Ramos (cell line): Measurements from ENCODE around the gene DLGAP1.

Experiments used
- in situ Hi-C: fragments of 300-500 bp; cut with MboI; formaldehyde crosslinking; loops from one replicate; pipeline ENCODE4 v1.14.3; 2022; ENCODE audit warnings: low sequenced_read_pairs; ENCODE audit not compliant: unreplicated experiment

The DLGAP1 gene

DNA sequence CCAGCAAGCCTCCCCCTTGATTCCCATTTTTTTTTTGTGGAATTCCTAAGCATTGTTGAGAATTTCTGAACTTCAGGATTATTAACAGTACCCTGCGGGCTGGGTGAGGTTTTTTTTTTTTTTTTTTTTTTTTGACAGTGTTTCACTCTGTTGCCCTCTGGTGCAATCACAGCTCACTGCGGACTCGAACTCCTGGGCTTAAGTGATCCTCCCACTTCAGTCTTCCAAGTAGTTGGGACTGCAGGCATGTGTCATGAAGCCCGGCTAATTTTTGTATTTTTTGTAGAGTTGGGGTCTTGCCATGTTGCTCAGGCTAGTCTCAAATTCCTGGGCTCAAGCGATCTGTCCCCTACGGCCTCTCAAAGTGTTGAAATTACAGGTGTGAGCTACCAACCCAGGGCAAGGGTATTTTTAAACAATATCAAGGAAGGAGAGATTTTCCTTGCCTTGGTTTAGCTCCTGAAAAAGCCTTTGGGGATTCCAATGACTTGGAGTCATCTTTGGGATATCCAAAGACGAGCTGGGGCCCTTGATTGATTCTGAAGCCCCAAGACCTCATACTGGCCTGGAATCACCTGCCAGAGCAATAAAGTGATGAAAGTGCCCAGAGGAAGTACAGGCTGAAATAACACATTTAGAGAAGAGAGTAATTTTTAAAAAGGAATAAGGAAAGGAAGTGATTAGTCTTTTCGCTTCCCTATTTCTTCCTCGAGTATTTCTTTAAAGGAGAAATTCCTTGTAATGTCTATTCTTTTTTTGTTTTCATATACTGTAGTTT lies 764.9 kb downstream of the DLGAP1 start:
- in situ Hi-C loops = no loop called here

DNA sequence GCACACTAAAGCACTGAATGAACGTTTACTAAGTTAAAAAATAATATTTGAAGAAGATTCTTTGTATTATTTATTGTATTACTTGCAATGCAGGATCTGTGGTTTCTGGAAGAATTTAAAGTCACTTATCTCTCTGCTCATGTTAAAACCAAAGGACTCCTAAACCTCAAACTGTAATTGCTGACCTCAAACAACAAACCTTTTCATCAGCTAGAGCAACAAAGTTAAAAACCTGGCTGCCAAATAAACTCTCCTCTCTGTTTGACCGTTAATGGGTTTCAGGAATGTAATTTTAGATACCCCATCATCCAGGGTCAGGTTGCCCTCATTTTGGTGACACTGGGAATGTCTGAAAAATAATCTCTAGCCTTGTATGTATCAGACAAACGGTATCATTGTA lies 766.0 kb downstream of the DLGAP1 start:
- in situ Hi-C loops = no loop called here

DNA sequence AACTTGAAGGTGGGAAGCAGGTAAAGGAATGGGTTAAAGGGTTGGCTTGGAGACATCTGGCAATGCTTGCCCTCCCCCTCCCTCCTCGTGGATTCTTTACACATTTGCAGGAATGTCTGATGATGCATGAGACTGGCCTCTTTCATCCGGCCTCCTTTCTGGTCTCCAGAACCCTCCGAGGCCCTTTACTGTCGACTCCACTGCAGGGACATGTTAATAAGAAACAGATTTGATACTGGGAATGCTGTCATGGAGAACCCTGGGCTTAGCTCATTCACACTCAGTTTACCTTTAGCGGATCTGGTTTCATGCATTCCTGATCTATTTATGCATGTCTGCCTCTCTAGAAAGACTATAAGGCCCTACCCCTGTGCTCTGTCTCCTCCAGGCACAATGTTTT lies 766.4 kb downstream of the DLGAP1 start:
- in situ Hi-C loops = no loop called here

DNA sequence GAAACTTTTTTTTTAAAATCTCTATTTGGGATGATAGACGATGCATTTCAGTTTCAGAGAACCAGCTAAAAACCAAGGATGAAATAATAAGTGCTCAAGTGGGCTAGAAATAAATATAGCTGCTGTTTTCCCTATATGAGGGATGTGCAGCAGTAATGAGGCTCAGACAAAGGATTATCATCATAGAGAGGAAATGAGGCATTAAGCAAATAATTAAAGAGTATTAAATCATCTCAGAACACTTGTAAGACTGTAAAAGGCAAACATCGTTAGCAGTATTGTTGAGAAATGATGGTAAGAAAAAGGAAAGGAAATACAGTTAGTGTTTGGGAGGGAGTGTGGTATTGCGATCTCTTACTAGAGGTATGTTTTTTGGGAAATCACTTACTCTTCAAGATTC lies 771.6 kb downstream of the DLGAP1 start:
- in situ Hi-C loops = no loop called here

DNA sequence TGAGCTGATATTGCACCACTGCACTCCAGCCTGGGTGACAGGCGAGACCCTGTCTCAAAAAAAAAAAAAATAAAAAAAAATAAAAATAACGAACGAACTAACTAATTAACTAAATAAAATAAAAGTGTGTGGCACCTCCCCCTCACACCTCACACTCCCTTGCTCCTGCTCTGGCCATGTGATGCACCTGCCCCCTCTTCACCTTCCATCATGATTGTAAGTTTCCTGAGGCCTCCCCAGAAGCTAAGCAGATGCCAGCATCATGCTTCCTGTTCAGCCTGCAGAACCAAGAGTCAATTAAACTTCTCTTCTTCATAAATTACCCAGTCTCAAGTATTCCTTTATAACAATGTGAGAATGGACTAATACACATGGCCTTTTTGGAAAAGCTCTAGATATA lies 773.0 kb downstream of the DLGAP1 start:
- in situ Hi-C loops = no loop called here

DNA sequence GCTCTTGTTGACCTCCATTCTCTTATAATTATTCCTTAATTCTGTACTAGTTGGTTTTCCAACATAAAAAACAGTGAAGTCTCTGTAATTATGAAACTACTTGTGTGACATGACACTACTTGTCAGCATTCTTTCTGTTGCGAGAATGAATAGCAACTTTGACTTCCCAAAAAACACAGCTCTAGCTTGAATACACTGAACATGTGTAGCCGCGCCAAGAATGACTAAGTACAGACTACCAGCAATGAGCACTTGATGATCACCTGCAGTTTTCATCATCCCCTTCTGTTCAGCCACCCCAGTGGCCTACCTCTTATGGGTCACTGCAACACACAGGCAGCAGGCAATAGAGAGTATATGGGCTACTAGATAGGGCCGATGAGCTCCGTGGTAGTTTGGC lies 775.9 kb downstream of the DLGAP1 start:
- in situ Hi-C loops = no loop called here

DNA sequence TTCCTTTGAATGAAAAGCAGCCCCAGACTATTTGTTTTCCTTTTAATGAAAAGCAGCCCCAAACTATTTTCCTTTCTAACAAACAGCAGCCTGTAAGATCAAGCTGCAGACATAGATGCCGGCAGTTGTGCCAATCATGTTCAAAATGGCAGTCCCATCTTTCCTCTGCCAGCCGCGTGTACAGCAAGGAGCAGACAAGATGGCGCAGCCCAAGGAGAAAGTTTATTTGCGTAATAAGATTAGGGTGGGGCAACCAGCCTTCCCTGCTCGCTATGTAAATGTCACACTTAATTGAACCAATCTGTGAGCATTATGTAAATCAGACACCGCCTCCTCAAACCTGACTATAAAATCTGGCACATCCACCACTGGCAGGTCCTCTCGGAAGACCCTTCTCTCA lies 779.1 kb downstream of the DLGAP1 start:
- in situ Hi-C loops = no loop called here

DNA sequence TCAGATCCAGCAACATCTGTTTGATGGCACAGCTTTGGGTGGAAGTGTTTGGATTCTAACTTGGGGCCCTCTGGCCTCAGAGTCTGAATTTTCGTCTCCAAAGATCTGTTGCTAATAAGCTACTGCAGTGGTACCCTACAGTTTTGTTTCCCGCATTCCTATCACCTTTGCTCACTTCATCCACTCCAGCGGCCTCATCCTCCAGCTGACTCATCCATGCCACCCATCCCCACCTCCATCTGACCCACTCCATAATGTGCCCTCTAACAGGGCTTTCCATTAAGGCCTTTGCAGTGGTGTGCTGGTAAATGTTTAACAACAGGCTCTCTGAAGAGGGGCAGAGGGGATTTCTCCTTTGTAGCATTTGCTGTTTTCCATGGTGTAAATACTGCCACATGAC lies 779.7 kb downstream of the DLGAP1 start:
- in situ Hi-C loops = no loop called here

DNA sequence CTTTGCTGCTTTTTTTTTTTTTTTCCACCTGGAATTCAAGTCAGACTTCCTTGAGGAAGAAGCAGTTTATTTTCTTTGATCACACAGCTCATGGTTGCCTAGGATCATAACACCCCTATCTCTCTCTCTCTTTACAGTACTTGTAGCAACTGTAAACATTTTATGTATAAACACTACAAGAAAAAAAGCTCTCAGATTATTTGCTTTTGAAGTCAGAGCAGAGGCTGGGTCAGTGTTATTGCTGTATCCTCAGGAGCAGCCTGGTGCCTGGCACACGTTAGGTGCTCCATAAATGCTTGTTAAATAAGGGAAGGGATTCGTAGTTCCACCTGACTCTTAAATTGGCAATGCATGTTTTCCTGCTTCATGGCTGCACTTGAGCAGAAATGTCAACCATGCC lies 783.9 kb downstream of the DLGAP1 start:
- in situ Hi-C loops = no loop called here

DNA sequence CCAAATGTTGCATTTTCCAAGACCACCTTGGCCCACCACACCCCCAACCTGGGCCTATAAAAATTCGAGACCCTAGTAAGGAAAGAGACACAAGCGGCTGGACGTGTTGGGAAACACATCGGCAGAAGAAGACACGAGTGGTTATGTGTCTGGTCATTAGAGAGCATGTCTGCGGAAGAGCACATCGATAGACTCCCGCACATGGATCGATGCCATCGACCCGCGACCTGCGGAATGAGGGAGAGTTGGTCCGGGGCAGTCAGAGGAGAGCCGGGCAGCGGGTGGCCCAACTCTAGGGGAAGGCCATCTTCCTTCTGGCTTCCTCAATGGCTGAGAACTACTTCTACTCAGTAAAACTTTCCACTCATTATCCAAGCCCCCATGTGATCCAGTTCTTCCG lies 785.7 kb downstream of the DLGAP1 start:
- in situ Hi-C loops = loop anchor here (5.0 to 10.0 kb wide), 2 partner anchors 215 to 387 kb away; partner anchors contain the start of gene TGIF1

DNA sequence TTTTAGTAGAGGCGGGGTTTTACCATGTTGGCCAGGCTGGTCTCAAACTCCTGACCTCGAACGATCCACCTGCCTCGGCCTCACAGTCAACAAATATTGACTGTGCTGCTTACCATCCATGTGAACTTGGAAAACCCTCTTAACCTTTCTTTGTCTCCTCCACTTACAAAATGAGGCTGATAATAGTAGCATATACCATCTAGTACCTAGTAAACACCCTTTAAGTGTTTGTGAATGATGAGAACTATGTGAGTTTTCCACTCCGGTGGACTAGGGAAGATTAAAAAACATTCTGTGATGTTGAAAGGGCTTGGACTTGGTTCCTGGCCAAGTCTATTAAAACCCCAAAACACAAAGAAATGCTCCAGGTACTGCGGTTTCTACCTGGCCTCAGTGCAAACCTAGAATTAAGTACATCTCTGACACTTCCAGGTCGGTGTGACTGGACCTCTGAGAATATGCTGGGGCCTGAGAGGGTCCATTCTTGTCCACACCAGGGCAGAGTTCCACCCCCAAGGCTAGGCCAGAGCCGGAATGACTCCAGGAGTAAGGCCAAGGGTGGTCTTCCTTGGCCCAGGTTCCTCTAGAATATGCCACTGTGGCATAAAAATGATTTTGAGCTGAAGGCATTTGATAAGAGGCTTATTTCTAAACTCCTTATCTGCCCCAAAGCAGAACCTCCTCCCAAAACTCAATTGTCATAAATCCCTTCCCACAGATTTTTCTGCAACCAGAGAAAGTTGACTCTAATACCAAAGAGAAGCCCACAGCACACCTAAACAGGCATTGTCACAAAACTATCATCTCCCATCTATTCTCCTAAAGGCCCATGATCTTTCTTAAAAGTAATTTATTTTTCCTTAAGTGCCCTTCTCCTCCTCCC lies 787.6 kb downstream of the DLGAP1 start:
- in situ Hi-C loops = loop anchor here (5.0 to 10.0 kb wide), 2 partner anchors 213 to 385 kb away; partner anchors contain the start of gene TGIF1

DNA sequence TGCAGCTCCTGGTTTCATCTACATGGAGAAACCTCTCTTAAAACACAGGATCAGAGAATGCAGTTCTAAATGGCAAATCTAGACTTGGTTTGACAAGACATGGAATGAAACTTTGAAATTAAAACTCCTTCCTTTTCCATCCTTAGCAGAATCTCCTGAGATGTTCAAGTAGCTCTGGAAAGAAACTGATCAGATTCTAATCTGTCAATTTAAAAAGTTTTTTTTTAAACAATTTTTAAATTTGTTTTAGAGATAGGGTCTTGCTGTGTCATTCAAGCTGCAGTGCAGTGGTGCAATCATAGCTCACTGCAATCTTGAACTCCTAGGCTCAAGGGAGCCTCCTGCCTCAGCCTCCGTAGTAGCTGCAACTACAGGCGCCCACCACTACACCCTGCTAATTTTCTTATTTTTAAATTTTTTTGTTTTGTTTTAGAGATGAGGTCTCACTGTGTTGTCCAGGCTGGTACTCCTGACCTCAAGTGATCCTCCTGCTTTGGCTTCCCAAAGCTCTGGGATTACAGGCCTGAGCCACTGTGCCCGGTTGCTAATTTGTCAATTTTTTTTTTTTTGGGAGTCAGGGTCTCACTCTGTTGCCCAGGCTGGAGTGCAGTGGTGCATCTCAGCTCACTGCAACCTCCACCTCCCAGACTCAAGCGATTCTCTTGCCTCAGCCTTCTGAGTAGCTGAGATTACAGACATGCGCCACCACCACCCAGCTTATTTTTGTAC lies 788.4 kb downstream of the DLGAP1 start:
- in situ Hi-C loops = loop anchor here (5.0 to 10.0 kb wide), 2 partner anchors 212 to 384 kb away; partner anchors contain the start of gene TGIF1

DNA sequence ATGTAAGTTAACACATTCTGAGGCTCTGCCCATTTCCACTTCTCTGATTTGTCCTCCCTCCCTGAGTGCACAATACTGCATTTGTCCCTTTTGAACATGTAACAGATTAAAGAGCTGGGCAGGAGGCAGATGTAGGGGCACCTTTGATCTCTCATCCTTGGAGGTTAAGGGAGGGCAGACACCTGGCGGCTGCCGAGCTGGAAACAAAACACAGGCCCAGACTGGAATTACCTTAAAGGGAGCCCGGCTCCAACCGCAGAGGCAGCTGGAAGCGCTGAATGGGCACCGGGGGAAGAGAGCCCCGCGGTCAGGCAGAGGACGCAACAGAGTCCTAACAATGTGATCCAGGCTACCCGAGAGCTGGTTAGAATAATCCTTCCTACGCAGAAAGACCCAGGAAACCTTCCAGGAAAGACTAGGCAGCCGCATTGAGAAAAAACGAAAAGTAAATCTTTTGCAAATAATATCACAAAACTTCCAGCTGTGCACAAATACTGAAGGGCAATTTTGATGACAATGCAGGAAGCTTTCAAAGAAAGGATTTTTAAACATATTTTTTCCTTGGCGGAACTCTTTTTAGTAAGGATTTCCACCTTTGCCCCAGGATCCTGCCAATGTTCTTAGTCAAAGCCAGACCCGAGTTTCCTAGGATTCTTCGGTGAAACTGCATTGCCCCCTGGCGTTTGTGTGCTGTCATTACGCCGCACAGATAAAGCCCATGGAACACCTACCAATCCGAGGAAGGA lies 789.2 kb downstream of the DLGAP1 start:
- in situ Hi-C loops = loop anchor here (5.0 to 10.0 kb wide), 2 partner anchors 211 to 384 kb away; partner anchors contain the start of gene TGIF1

DNA sequence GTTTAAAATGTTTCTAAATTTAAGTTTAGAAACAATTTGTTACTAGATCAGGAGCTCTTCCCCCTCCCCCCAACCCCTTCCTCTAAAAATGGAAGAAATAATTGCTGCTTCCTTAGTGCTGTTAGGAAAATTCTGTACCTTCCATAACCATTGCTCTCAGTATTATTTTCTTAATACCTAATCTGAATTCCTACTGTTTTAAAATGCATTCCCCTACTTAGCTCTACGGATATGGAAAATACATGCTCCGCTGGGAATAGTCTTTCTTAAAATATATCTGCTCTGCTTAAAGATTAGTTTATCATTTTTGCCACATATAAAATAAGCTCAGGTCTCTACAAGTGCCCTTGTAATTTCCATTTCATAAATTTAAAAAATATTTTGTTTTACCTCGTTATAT lies 789.9 kb downstream of the DLGAP1 start:
- in situ Hi-C loops = loop anchor here (5.0 to 10.0 kb wide), 2 partner anchors 210 to 383 kb away; partner anchors contain the start of gene TGIF1

DNA sequence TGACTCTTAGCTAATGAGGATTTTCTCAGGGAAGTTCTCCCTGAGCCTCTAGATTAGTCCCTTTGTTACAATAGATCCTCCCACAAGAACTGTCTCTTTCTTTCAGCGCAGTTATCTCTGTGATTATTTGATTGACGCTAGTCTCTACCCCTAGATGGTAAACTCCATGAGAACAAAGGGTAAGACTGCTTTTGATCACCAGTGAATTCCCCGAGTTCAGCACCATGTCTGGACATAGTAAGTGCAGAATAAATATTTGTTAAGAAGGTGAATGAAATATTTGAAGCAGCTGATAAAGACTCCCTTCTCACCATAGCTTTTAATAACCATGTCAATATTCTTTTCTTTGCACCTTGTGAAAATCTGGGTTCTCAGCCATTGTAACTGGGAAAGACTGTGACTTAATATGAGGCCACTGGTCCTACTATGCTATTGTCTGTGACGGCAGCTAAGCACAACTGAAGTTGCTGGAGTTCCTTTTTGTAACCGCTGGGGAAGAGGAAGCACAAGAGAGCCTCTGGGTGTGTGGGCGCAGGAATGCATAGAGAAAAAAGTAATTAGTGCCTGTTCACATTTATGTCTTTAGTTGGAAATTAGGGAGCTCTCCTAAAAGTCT lies 790.4 kb downstream of the DLGAP1 start:
- in situ Hi-C loops = loop anchor here (5.0 to 10.0 kb wide), 2 partner anchors 210 to 382 kb away; partner anchors contain the start of gene TGIF1

DNA sequence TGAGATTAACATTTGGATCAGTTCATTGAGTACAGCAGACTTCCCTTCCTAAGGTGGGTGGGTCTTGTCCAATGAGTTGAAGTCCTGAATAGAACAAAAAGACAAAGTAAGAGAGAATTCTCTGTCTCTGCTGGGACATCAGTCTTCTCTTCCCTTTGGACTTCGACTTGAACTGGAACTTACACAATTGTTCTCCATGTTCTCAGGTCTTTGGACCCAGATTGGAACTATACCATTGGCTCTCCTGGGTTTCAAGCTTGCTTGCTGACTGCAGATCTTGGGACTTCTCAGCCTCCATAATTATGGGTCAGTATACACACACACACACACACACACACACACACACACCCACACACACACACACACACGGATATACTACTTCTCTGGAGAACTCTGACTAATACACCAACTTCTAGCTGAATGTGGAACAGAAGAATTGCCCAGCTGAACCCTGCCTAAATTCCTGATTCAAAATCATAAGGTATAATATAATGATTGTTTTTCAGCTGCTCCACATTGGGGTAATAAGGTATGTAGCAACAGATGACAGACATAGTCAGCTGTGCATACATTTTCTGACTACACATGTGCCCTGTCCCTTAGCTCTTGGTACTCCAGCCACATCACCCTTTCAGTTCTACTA lies 791.1 kb downstream of the DLGAP1 start:
- in situ Hi-C loops = loop anchor here (10.0 kb wide), 1 partner anchor 209 kb away; the partner anchor contains the start of gene TGIF1

DNA sequence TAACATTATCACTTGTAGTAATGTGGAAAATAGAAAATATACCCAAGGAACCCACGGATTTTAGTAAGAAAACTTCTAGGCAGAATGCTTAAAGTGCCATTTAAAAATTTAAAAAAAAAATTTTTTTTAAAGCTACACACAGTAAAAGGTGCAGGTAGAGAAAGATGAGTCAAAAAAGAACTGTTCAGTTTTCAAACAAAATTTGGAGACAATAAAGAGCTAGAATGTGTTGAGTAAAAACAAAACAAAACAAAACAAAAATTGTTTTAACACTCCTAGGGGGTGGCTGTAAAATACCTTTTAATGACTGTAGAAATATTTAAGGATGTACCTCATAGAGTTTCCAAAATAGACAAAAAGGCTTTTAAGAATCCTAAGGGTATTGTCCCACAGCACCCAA lies 793.1 kb downstream of the DLGAP1 start:
- in situ Hi-C loops = loop anchor here (10.0 kb wide), 1 partner anchor 207 kb away; the partner anchor contains the start of gene TGIF1

DNA sequence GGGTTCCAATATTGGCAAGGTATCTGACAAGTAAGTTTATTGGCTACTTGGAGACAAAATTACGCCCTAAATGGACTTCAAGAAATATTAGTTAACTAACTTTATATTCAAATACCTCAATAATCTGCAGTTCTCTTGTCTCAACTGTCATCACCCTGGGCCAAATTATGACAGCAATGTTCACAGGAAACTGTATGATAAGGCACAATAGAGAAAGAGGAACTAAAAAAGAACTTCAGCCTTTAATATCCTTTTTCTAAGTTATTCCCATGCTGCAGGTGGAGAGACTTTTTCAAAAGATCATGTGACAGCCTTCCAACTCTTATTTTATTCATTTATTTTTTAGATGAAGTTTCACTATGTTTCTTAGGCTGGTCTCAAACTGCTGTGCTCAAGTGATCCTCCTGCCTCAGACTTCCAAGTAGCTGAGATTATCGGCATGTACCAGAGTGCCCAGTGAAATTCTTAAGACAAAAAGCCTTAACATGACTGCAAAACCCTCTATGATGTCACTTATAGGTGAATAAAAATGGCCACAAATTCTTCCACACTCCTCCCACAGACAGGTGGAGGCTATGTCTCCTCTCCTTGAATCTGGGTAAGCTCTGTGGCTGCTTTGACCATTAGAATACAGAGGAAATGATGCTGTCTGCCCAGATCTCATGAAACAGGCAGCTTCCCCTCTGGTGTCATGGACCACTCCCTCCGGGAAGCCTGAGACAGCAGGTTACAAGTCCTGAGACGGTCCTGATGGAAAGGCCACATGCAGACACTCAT lies 794.2 kb downstream of the DLGAP1 start:
- in situ Hi-C loops = loop anchor here (10.0 kb wide), 1 partner anchor 206 kb away; the partner anchor contains the start of gene TGIF1
